K562 (cell line): ENCODE results near the gene STK4. TPM values are rescaled to one million over a fixed set of nuclear protein-coding genes. Genes with fewer than 3 reads are reported as not detected.
A peak's percentile ranks its signal among the peaks of the same experiment; 100 is the strongest.

ENCODE experiments used
- ATAC-seq: fragments of 200-7000 bp; cut with Tn5 transposase; 3 replicates; pipeline ENCODE4 v1.9.1; 2020; ENCODE audit warnings: moderate library complexity
- BruUV-seq: library from RNA; stranded (reverse); fragments of 400-500 nt; replicated peaks from 2 replicates; lab custom pipeline; 2021; lab: Mats Ljungman, UMichigan
- CTCF ChIA-PET: fragments of 300-600 bp; formaldehyde crosslinking; extraction: SDS; loops from one replicate; lab custom pipeline; 2021; ENCODE audit warnings: low intra/inter-chr PET ratio; lab: Yijun Ruan, JAX
- POLR2A ChIA-PET: fragments of 300-600, 350-650 bp; sonication (Branson Sonifier 250); formaldehyde crosslinking; extraction: SDS; loops from one replicate; lab custom pipeline; 2021; ENCODE audit warnings: antibody characterized with exemption, inconsistent platforms; lab: Yijun Ruan, JAX
- DNase-seq, 4 experiments: peaks; one replicate each; pipeline versions ENCODE4 v3.0.0 to v3.0.0-alpha.2; 2011 to 2018; ENCODE audit warnings: low spot score in 3 of 4, mixed read lengths in 3 of 4; ENCODE audit errors: extremely low read depth in 1 of 4
- FAIRE-seq: peaks from 2 replicates; lab custom pipeline; 2011; peaks lifted over from hg19 to GRCh38; lab: Jason Lieb, UNC
- H2AFZ ChIP-seq: 2 replicates; pipeline ENCODE4 v1.6.0; 2011; ENCODE audit warnings: low read depth, low read length, control low read depth, inconsistent platforms
- H3K27ac ChIP-seq: fragments of 200-600 bp; 3 replicates; pipeline ENCODE4 v1.8.0; 2011; ENCODE audit warnings: low read depth, mild to moderate bottlenecking, control low read depth, inconsistent platforms, low read length, moderate library complexity, mixed read lengths; ENCODE audit errors: extremely low read depth
- H3K27me3 ChIP-seq, 2 experiments: fragments of 300-600 bp in 1 of 2; 2 replicates in 1 of 2; 3 replicates in 1 of 2; pipeline versions ENCODE4 v1.6.0 to v1.8.0; 2011; ENCODE audit warnings: inconsistent platforms in 2 of 2, low read length in 2 of 2, mild to moderate bottlenecking in 1 of 2, mixed read lengths in 1 of 2, moderate library complexity in 1 of 2; ENCODE audit not compliant: control insufficient read depth in 2 of 2, insufficient read depth in 2 of 2
- H3K36me3 ChIP-seq: fragments of 300-600 bp; 3 replicates; pipeline ENCODE4 v1.8.0; 2011; ENCODE audit warnings: mild to moderate bottlenecking, low read length, inconsistent platforms; ENCODE audit not compliant: control insufficient read depth, insufficient read depth
- H3K4me1 ChIP-seq, 2 experiments: fragments of 200-600 bp in 1 of 2; replicated peaks in 1 of 2; 2 replicates in 1 of 2; 3 replicates in 1 of 2; pipeline versions ENCODE4 v1.5.1 to v1.8.0; 2011; ENCODE audit warnings: inconsistent platforms in 2 of 2, low read length in 2 of 2, mild to moderate bottlenecking in 1 of 2, mixed read lengths in 1 of 2, moderate library complexity in 1 of 2; ENCODE audit not compliant: control insufficient read depth in 2 of 2, insufficient read depth in 2 of 2
- H3K4me2 ChIP-seq: 2 replicates; pipeline ENCODE4 v1.6.1; 2011; ENCODE audit warnings: low read length, control low read depth, inconsistent platforms, mixed read lengths; ENCODE audit not compliant: insufficient read depth
- H3K4me3 ChIP-seq: fragments of 200-600 bp; sonication (generic), shearing (Covaris generic); 2 replicates; pipeline ENCODE4 v1.5.1; 2016; ENCODE audit warnings: control low read depth, inconsistent platforms
- H3K79me2 ChIP-seq: fragments of 200-600 bp; 3 replicates; pipeline ENCODE4 v1.8.0; 2011; ENCODE audit warnings: low read length, inconsistent platforms; ENCODE audit not compliant: control insufficient read depth, insufficient read depth
- H3K9ac ChIP-seq, 2 experiments: 2 replicates each; pipeline versions ENCODE4 v1.6.0 to v1.6.1; 2011; ENCODE audit warnings: low read depth in 2 of 2, low read length in 2 of 2, control low read depth in 1 of 2, inconsistent platforms in 1 of 2, mild to moderate bottlenecking in 1 of 2, mixed read lengths in 1 of 2; ENCODE audit not compliant: insufficient read depth in 1 of 2
- H3K9me1 ChIP-seq: one replicate; pipeline ENCODE4 v1.6.0; 2011; ENCODE audit warnings: inconsistent platforms, mild to moderate bottlenecking, low read length, moderate library complexity; ENCODE audit not compliant: control insufficient read depth, insufficient read depth
- H3K9me3 ChIP-seq: replicated peaks from 2 replicates; pipeline ENCODE4 v1.5.1; 2011; ENCODE audit warnings: low read depth, low read length, inconsistent platforms; ENCODE audit not compliant: control insufficient read depth, insufficient read depth
- H4K20me1 ChIP-seq: replicated peaks from 2 replicates; pipeline ENCODE4 v1.6.1; 2011; ENCODE audit warnings: low read length, inconsistent platforms, mixed read lengths; ENCODE audit not compliant: control insufficient read depth, insufficient read depth
- CEBPB ChIP-seq: fragments of 450-650 bp; IDR thresholded peaks from 2 replicates; pipeline ENCODE4 v1.6.1; 2016; ENCODE audit warnings: missing genetic modification characterization, missing compliant biosample characterization
- CHAMP1 ChIP-seq: fragments of 450-650 bp; IDR thresholded peaks from 2 replicates; pipeline ENCODE4 v1.6.1; 2016; ENCODE audit warnings: mild to moderate bottlenecking
- FOXP4 ChIP-seq: sonication (generic); formaldehyde crosslinking; IDR thresholded peaks from 2 replicates; pipeline ENCODE4 v1.8.0; 2022; ENCODE audit warnings: mild to moderate bottlenecking, missing genetic modification reagents, borderline replicate concordance
- NRF1 ChIP-seq, 2 experiments: fragments of 450-650 bp; IDR thresholded peaks in 1 of 2; conservative IDR thresholded peaks in 1 of 2; 2 replicates each; pipeline ENCODE4 v1.6.1; 2014; ENCODE audit warnings: mild to moderate bottlenecking in 2 of 2
- PTRF ChIP-seq: fragments of 450-650 bp; IDR thresholded peaks from 2 replicates; pipeline ENCODE4 v1.6.1; 2016; ENCODE audit warnings: mild to moderate bottlenecking, missing genetic modification characterization, missing compliant biosample characterization
- SMAD1 ChIP-seq: fragments of 150-350 bp; IDR thresholded peaks from 2 replicates; pipeline ENCODE4 v1.6.1; 2014; ENCODE audit warnings: low read length, low read depth; ENCODE audit not compliant: partially characterized antibody
- SP1 ChIP-seq: sonication (generic); formaldehyde crosslinking; IDR thresholded peaks from 2 replicates; pipeline ENCODE4 v1.8.1; 2022; ENCODE audit warnings: mild to moderate bottlenecking, missing genetic modification reagents
- WGBS: fragments of 100-300 bp; shearing (Covaris generic); methylation state at CpG from one replicate; pipeline ENCODE4 v1.1.6; 2016; ENCODE audit warnings: low coverage, mixed read lengths; ENCODE audit not compliant: insufficient coverage; ENCODE audit errors: missing lambda C conversion rate; 5-methylcytosine and 5-hydroxymethylcytosine counted together
- in situ Hi-C: fragments of 300-500 bp; cut with MboI; formaldehyde crosslinking; loops from 4 replicates; pipeline ENCODE4 v1.15.0; 2018; ENCODE audit warnings: inconsistent platforms, mixed read lengths
- intact Hi-C: fragments of 100-400 bp; cut with micrococcal nuclease; formaldehyde crosslinking; loops from 2 replicates; pipeline ENCODE4 v1.14.2; 2022
- polyA plus RNA-seq, 8 experiments: library from polyadenylated mRNA; depleted of rRNA in 4 of 8; stranded (reverse) in 5 of 8; unstranded in 3 of 8; fragments of >200 nt; fragmentation: Nextera tagmentation in 2 of 8; fragmentation: Illumina TruSeq in 1 of 8; extraction: Ambion mirVana in 2 of 8; extraction: Trizol in 1 of 8; gene quantifications; 2 replicates each; pipeline versions ENCODE4 v1.2.1 to v1.2.3, GENCODE V29; 2011 to 2014; ENCODE audit warnings: inconsistent platforms in 1 of 8, missing spikeins in 1 of 8
- total RNA-seq, 7 experiments: library from RNA; depleted of rRNA in 6 of 7; stranded (reverse); fragments of >200 nt in 6 of 7; fragmentation: Illumina TruSeq in 2 of 7; extraction: Trizol in 2 of 7; gene quantifications; 2 replicates each; pipeline versions ENCODE4 v1.2.1 to v1.2.3, GENCODE V29; 2011 to 2021; ENCODE audit warnings: low replicate concordance in 1 of 7

Gene STK4
- total and polyA plus RNA-seq, 9 of the 15 experiments (the other 6 are each of a cell fraction or from before 2014, with no cell fraction given): 11.9 to 30.6 (median 22.2) TPM

GRCh38 chr20:45118028-45118427 lies 151.7 kb downstream of the STK4 start:
- no peaks in the 10 kb centered on the region for H3K4me1 ChIP-seq
- ChIA-PET CTCF (no interaction called here), POLR2A (interaction anchor here (0.8 to 1.3 kb wide), 2 partner anchors 9 to 11 kb away, joined by 3 read pairs; no protein-coding TSS in a partner anchor)
- no peak overlapping the region for H3K27ac ChIP-seq
- intact Hi-C loops (no loop called here), in situ Hi-C loops (no loop called here)
- 0% methylated on average over 2 of the region's 2 CpGs for WGBS
- no peaks in the 10 kb centered on the region for H4K20me1 ChIP-seq
- H3K27me3 ChIP-seq: peaks cover 11 to 17% of the 10 kb centered on the region in 2 experiments
- ATAC-seq (no peak), FAIRE-seq (no peak), DNase-seq (peak in 1 of 4 experiments; percentile 29)
- H3K9me1 ChIP-seq: no peaks in the 10 kb centered on the region
- BruUV-seq: no TSS peak
- no peak overlapping the region for H3K4me2 ChIP-seq
- H3K9ac ChIP-seq: no peak overlapping the region
- H3K9me3 ChIP-seq: no peaks in the 10 kb centered on the region
- H3K4me3 ChIP-seq: no peak overlapping the region
- no peak overlapping the region for H2AFZ ChIP-seq
- no peaks in the 10 kb centered on the region for H3K79me2 ChIP-seq
- no peak for TF ChIP-seq SMAD1
- no peak for TF ChIP-seq PTRF (tag)
- TF ChIP-seq SP1 (CRISPR knock-in tag): no peak
- H3K36me3 ChIP-seq: no peaks in the 10 kb centered on the region

GRCh38 chr20:45119556-45120266 lies 153.4 kb downstream of the STK4 start:
- FAIRE-seq (no peak), ATAC-seq (no peak), DNase-seq (no peak)
- POLR2A ChIA-PET: no interaction called here
- intact Hi-C loops: no loop called here
- Histone ChIP-seq H3K79me2 (no peaks in the 10 kb centered on the region), H3K9me3 (no peaks in the 10 kb centered on the region), H3K4me3 (no peak overlapping the region), H3K27me3 (peaks cover 11 to 12% of the 10 kb centered on the region in 2 experiments), H3K4me2 (no peak overlapping the region), H4K20me1 (no peaks in the 10 kb centered on the region), H3K9ac (no peak overlapping the region), H3K36me3 (no peaks in the 10 kb centered on the region), H2AFZ (no peak overlapping the region), H3K9me1 (no peaks in the 10 kb centered on the region), H3K27ac (no peak overlapping the region), H3K4me1 (no peaks in the 10 kb centered on the region)
- CTCF ChIA-PET: no interaction called here
- TF ChIP-seq CHAMP1: no peak
- TF ChIP-seq FOXP4 (CRISPR knock-in tag): no peak
- 0 out of 2 replicates have a peak, but pooled peaks have one; percentile 33 for TF ChIP-seq CEBPB (tag)
- no peak for TF ChIP-seq NRF1 (conservative IDR thresholded peaks at IDR 0.05 in 1 of 2, IDR thresholded peaks at IDR 0.05 in 1 of 2)
- in situ Hi-C loops: no loop called here
- BruUV-seq: no TSS peak
- WGBS: 0% methylated on average over 2 of the region's 2 CpGs
